HepG2 (cell line): Measurements from ENCODE around the gene FNBP1L. TPM values are rescaled to one million over a fixed set of nuclear protein-coding genes. Genes with fewer than 3 reads are reported as not detected.
A peak's percentile ranks its signal among the peaks of the same experiment; 100 is the strongest.
"Not testable (repeated sequence)": the region's sequence is repeated elsewhere in the genome, so short reads cannot be mapped to it uniquely, and the experiment has no call there.

ENCODE experiments used
- HNF4A ChIP-seq: sonication (generic); formaldehyde crosslinking; IDR thresholded peaks from 2 replicates; pipeline ENCODE4 v1.4.0; 2020; ENCODE audit warnings: missing genetic modification reagents
- PPARG ChIP-seq: conservative IDR thresholded peaks from 2 replicates; pipeline ENCODE4 v1.6.1; 2016; ENCODE audit warnings: missing biosample characterization, missing genetic modification reagents
- SOX13 ChIP-seq, 3 experiments: fragments of 450-650 bp in 1 of 3; sonication (generic) in 1 of 3; formaldehyde crosslinking in 1 of 3; IDR thresholded peaks in 2 of 3; conservative IDR thresholded peaks in 1 of 3; 2 replicates each; pipeline versions ENCODE4 v1.5.0 to v1.6.1; 2016 to 2020; ENCODE audit warnings: antibody characterized with exemption in 1 of 3, mild to moderate bottlenecking in 1 of 3, missing compliant biosample characterization in 1 of 3, missing genetic modification reagents in 1 of 3, moderate library complexity in 1 of 3
- ZNF614 ChIP-seq: IDR thresholded peaks from 2 replicates; pipeline ENCODE4 v1.6.1; 2018; ENCODE audit warnings: missing biosample characterization, missing genetic modification reagents, inconsistent platforms, borderline replicate concordance
- polyA plus RNA-seq, 8 experiments: library from polyadenylated mRNA; depleted of rRNA in 3 of 8; stranded (reverse) in 7 of 8; unstranded in 1 of 8; fragments of >200 nt; fragmentation: Illumina TruSeq in 4 of 8; extraction: Trizol in 4 of 8; gene quantifications; 2 replicates each; pipeline versions ENCODE4 v1.2.1 to v1.2.3, GENCODE V29; 2011 to 2016; ENCODE audit warnings: low read depth in 4 of 8, missing spikeins in 1 of 8, mixed read lengths in 1 of 8; ENCODE audit not compliant: insufficient read depth in 1 of 8
- total RNA-seq, 5 experiments: library from RNA; depleted of rRNA; stranded (reverse); fragments of >200 nt; fragmentation: Illumina TruSeq; extraction: Trizol; gene quantifications; 2 replicates each; pipeline ENCODE4 v1.2.3, GENCODE V29; 2016; ENCODE audit warnings: low read depth in 1 of 5
- TF ChIP-seq, protein P1 (sequence below), 2 experiments: sonication (generic) in 1 of 2; formaldehyde crosslinking in 1 of 2; IDR thresholded peaks; 2 replicates each; pipeline versions ENCODE4 v1.4.0 to v1.6.1; 2016 to 2020; ENCODE audit warnings: borderline replicate concordance in 1 of 2, low read depth in 1 of 2, mild to moderate bottlenecking in 1 of 2, missing genetic modification reagents in 1 of 2

FNBP1L gene
- total and polyA plus RNA-seq, 2 of the 13 experiments (the other 11 are each of a cell fraction or from before 2014, with no cell fraction given) = 24.1 to 27.1 TPM

DNA sequence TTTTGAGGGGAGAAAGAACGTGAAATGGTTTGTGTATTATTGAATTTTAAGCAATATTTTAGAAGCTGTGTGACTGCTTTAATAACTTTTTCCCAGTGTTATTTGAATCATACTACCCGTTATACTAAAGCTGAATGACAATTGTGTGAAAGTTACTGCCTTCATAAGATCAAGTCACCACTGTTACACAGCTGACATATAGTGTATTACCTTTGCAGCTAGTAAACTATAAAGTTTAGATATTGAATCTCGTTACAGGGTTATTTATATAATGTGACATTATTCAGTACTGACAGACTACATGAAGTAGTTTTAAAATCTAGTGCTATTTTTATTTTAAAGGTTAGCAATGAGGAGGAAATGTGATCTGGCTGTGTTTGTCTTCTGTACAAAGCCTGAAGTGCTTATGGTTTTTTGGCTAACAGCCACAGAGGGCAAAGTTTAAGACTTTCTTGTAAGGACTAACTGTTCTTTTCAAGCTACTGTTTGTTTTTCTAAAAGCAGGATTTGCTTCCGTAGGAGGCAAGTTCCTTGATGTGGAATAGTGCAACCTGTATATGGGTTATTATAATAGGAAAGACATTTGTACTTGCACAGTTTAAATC lies 106.1 kb downstream of the FNBP1L start (continued):
- TF ChIP-seq, protein P1, sequence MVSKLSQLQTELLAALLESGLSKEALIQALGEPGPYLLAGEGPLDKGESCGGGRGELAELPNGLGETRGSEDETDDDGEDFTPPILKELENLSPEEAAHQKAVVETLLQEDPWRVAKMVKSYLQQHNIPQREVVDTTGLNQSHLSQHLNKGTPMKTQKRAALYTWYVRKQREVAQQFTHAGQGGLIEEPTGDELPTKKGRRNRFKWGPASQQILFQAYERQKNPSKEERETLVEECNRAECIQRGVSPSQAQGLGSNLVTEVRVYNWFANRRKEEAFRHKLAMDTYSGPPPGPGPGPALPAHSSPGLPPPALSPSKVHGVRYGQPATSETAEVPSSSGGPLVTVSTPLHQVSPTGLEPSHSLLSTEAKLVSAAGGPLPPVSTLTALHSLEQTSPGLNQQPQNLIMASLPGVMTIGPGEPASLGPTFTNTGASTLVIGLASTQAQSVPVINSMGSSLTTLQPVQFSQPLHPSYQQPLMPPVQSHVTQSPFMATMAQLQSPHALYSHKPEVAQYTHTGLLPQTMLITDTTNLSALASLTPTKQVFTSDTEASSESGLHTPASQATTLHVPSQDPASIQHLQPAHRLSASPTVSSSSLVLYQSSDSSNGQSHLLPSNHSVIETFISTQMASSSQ (IDR thresholded peaks at IDR 0.05; ENCODE audit: low read depth) = peak; percentile 25; the same call in 1 of the 2 replicates
- TF ChIP-seq, protein P1 (CRISPR knock-in tag; IDR thresholded peaks at IDR 0.05; ENCODE audit: borderline replicate concordance) = not testable (repeated sequence)
- not testable (repeated sequence) for TF ChIP-seq SOX13 (IDR thresholded peaks at IDR 0.05)
- TF ChIP-seq SOX13 (CRISPR knock-in tag; conservative IDR thresholded peaks at IDR 0.05 in 1 of 2, IDR thresholded peaks at IDR 0.05 in 1 of 2) (peak in 1 of 2 experiments; percentile 56; a peak in 2 of 4 replicates), PPARG (peak; percentile 68; the same call in 1 of the 2 replicates), HNF4A (CRISPR knock-in tag) (peak; percentile 47), ZNF614 (peak; percentile 59; the same call in 1 of the 2 replicates)
- TF ChIP-seq, all 625 proteins: peak for 13; not testable (repeated sequence) for 612
